Thoracic aorta (tissue), 2 donors: ENCODE measurements around the gene TSPO2. TPM values are rescaled to one million over a fixed set of nuclear protein-coding genes. Genes with fewer than 3 reads are reported as not detected.

Experiments used
- ATAC-seq: fragments of 150-250 bp; one replicate; pipeline ENCODE4 v1.8.0; 2017; ENCODE audit warnings: low read depth; ENCODE audit not compliant: insufficient number of reproducible peaks, low FRiP score
- DNase-seq: peaks from one replicate; pipeline ENCODE4 v3.0.0-alpha.2; 2020; ENCODE audit warnings: low spot score
- H3K27ac ChIP-seq, 2 donors: fragments of 200-600 bp; sonication (generic); 1 replicate in 1 of 2; 2 replicates in 1 of 2; pipeline ENCODE4 v1.5.1; 2016; ENCODE audit warnings: mild to moderate bottlenecking in 2 of 2, moderate library complexity in 2 of 2
- H3K27me3 ChIP-seq: fragments of 200-600 bp; sonication (generic); replicated peaks from 2 replicates; pipeline ENCODE4 v1.6.0; 2016; ENCODE audit warnings: mild to moderate bottlenecking; ENCODE audit not compliant: insufficient read depth
- H3K36me3 ChIP-seq: fragments of 200-600 bp; sonication (generic); one replicate; pipeline ENCODE4 v1.5.1; 2016
- H3K4me1 ChIP-seq, 2 donors: fragments of 200-600 bp; sonication (generic); 1 replicate in 1 of 2; 2 replicates in 1 of 2; pipeline versions ENCODE4 v1.5.1 to v1.6.0; 2016; ENCODE audit warnings: low read depth in 2 of 2, mild to moderate bottlenecking in 1 of 2; ENCODE audit not compliant: control insufficient read depth in 1 of 2
- H3K4me3 ChIP-seq: fragments of 200-600 bp; sonication (generic); 2 replicates; pipeline ENCODE4 v1.5.1; 2016; ENCODE audit warnings: mild to moderate bottlenecking
- H3K9me3 ChIP-seq: fragments of 200-600 bp; sonication (generic); 2 replicates; pipeline ENCODE4 v1.5.1; 2016
- CTCF ChIP-seq: fragments of 200-600 bp; sonication (generic); IDR thresholded peaks from one replicate; pipeline ENCODE4 v1.5.1; 2019; ENCODE audit warnings: antibody characterized with exemption
- total RNA-seq, 2 donors: library from RNA; depleted of rRNA; stranded (reverse); fragments of >200 nt; gene quantifications; one replicate each; pipeline versions ENCODE4 v1.1.0 to v1.2.3, GENCODE V29; 2016

TSPO2 gene
- total RNA-seq, 2 donors from 2014 or later, result not detected

GRCh38 chr6:41051873-41052272 is 9.6 kb downstream of the TSPO2 start:
- TF ChIP-seq CTCF, result no peak
- Histone ChIP-seq H3K4me1 (peaks cover 0 to 8% of the 10 kb centered on the region in 2 donors), H3K36me3 (no peaks in the 10 kb centered on the region), H3K27me3 (no peaks in the 10 kb centered on the region), H3K27ac (no peak overlapping the region), H3K4me3 (no peak overlapping the region), H3K9me3 (no peaks in the 10 kb centered on the region)
- ATAC-seq (no peak), DNase-seq (no peak)

- H3K9me3 ChIP-seq, result no peaks in the 10 kb centered on the region
- H3K36me3 ChIP-seq, result no peaks in the 10 kb centered on the region
- peaks cover 0 to 5% of the 10 kb centered on the region in 2 donors for H3K4me1 ChIP-seq
- no peak for DNase-seq
- no peaks in the 10 kb centered on the region for H3K27me3 ChIP-seq
- TF ChIP-seq CTCF, result no peak
- H3K4me3 ChIP-seq, result no peak within 1 kb of the TSS
- no peak for ATAC-seq
- no peak within 1 kb of the TSS for H3K27ac ChIP-seq
Measured at GRCh38 chr6:41053041-41053440, 10.8 kb downstream of the TSPO2 start, which contains the start of gene APOBEC2. Gene APOBEC2 (plus strand): TSS chr6:41053202. CDS start chr6:41053348, 146 bp downstream.

GRCh38 chr6:41054511-41054910 is 12.2 kb downstream of the TSPO2 start:
- Histone ChIP-seq H3K9me3 (no peaks in the 10 kb centered on the region), H3K4me3 (no peak overlapping the region), H3K36me3 (no peaks in the 10 kb centered on the region), H3K27me3 (no peaks in the 10 kb centered on the region), H3K27ac (no peak overlapping the region), H3K4me1 (peaks cover 0 to 5% of the 10 kb centered on the region in 2 donors)
- DNase-seq (no peak), ATAC-seq (no peak)
- no peak for TF ChIP-seq CTCF

GRCh38 chr6:41055149-41055548 is 12.9 kb downstream of the TSPO2 start:
- TF ChIP-seq CTCF, result no peak
- Histone ChIP-seq H3K36me3 (no peaks in the 10 kb centered on the region), H3K4me3 (no peak overlapping the region), H3K27ac (no peak overlapping the region), H3K27me3 (no peaks in the 10 kb centered on the region), H3K4me1 (peaks cover 0 to 5% of the 10 kb centered on the region in 2 donors), H3K9me3 (no peaks in the 10 kb centered on the region)
- no peak for DNase-seq
- no peak for ATAC-seq

- no peak for TF ChIP-seq CTCF
- H3K36me3 ChIP-seq, result peaks cover 3% of the 10 kb centered on the region
- no peaks in the 10 kb centered on the region for H3K27me3 ChIP-seq
- no peaks in the 10 kb centered on the region for H3K9me3 ChIP-seq
- H3K4me3 ChIP-seq, result no peak overlapping the region
- peaks cover 0 to 5% of the 10 kb centered on the region in 2 donors for H3K4me1 ChIP-seq
- DNase-seq (no peak), ATAC-seq (no peak)
- H3K27ac ChIP-seq, result no peak overlapping the region
Measured at GRCh38 chr6:41056768-41057490, 14.7 kb downstream of the TSPO2 start.
